GM12878 (cell line): Measurements from ENCODE around the gene WFDC6. TPM values are rescaled to one million over a fixed set of nuclear protein-coding genes. Genes with fewer than 3 reads are reported as not detected.

Source experiments
- ATAC-seq: fragments of 200-7000 bp; cut with Tn5 transposase; 3 replicates; pipeline ENCODE4 v1.9.1; 2020; ENCODE audit warnings: mild to moderate bottlenecking, moderate library complexity
- Bru-seq: library from RNA; stranded (reverse); fragments of 400-500 nt; gene quantifications from one replicate; lab custom pipeline; 2021; lab: Mats Ljungman, UMichigan
- BruChase-seq, 2 experiments: library from RNA; stranded (reverse); fragments of 400-500 nt; gene quantifications; one replicate each; lab custom pipeline; 2021; lab: Mats Ljungman, UMichigan
- BruUV-seq: library from RNA; stranded (reverse); fragments of 400-500 nt; replicated peaks from 2 replicates; lab custom pipeline; 2021; lab: Mats Ljungman, UMichigan
- CTCF ChIA-PET: fragments of 300-600 bp; sonication (Branson Sonifier 250); formaldehyde crosslinking; extraction: SDS; loops from one replicate; lab custom pipeline; 2021; ENCODE audit warnings: inconsistent platforms; lab: Yijun Ruan, JAX
- POLR2A ChIA-PET: fragments of 350-600 bp; formaldehyde crosslinking; extraction: SDS; loops from one replicate; lab custom pipeline; 2021; ENCODE audit warnings: inconsistent platforms; lab: Charles Lee
- RAD21 ChIA-PET: fragments of 300-600 bp; sonication (Branson Sonifier 250); formaldehyde crosslinking; loops from one replicate; lab custom pipeline; 2023; ENCODE audit warnings: antibody characterized with exemption; ENCODE audit not compliant: unreplicated experiment; lab: Charles Lee
- SMC1A ChIA-PET: fragments of 300-600 bp; sonication (Branson Sonifier 250); formaldehyde crosslinking; loops from one replicate; lab custom pipeline; 2023; ENCODE audit not compliant: unreplicated experiment, uncharacterized antibody; lab: Charles Lee
- DNase-seq: peaks from one replicate; pipeline ENCODE4 v3.0.0-alpha.2; 2011; ENCODE audit warnings: low read depth, low spot score
- FAIRE-seq: peaks from 3 replicates; lab custom pipeline; 2011; peaks lifted over from hg19 to GRCh38; lab: Jason Lieb, UNC
- H2AFZ ChIP-seq: 2 replicates; pipeline ENCODE4 v1.6.0; 2011; ENCODE audit warnings: low read depth, low read length, control low read depth; ENCODE audit not compliant: control insufficient read depth
- H3K27ac ChIP-seq: 2 replicates; pipeline ENCODE4 v1.5.1; 2011; ENCODE audit warnings: control low read depth; ENCODE audit not compliant: control insufficient read depth, insufficient read depth
- H3K27me3 ChIP-seq, 2 experiments: replicated peaks in 1 of 2; 2 replicates each; pipeline versions ENCODE4 v1.6.0 to v1.6.1; 2011; ENCODE audit warnings: low read length in 1 of 2; ENCODE audit not compliant: control insufficient read depth in 2 of 2, insufficient read depth in 2 of 2
- H3K36me3 ChIP-seq, 2 experiments: 2 replicates each; pipeline ENCODE4 v1.5.1; 2011; ENCODE audit warnings: low read length in 1 of 2; ENCODE audit not compliant: control insufficient read depth in 2 of 2, insufficient read depth in 2 of 2
- H3K4me1 ChIP-seq: 2 replicates; pipeline ENCODE4 v1.6.1; 2011; ENCODE audit warnings: mild to moderate bottlenecking, low read length, moderate library complexity, mixed read lengths; ENCODE audit not compliant: control insufficient read depth, insufficient read depth
- H3K4me2 ChIP-seq: 2 replicates; pipeline ENCODE4 v1.6.0; 2011; ENCODE audit warnings: control low read depth; ENCODE audit not compliant: control insufficient read depth, insufficient read depth
- H3K4me3 ChIP-seq: fragments of 200-600 bp; sonication (generic); 2 replicates; pipeline ENCODE4 v1.5.1; 2016
- H3K79me2 ChIP-seq: 2 replicates; pipeline ENCODE4 v1.6.0; 2011; ENCODE audit warnings: low read length; ENCODE audit not compliant: control insufficient read depth, insufficient read depth
- H3K9ac ChIP-seq: 2 replicates; pipeline ENCODE4 v1.8.0; 2011; ENCODE audit warnings: low read length, control low read depth, mixed read lengths; ENCODE audit not compliant: control insufficient read depth, insufficient read depth
- H3K9me3 ChIP-seq: replicated peaks from 3 replicates; pipeline ENCODE4 v1.5.1; 2011; ENCODE audit warnings: mild to moderate bottlenecking, low read length; ENCODE audit not compliant: control insufficient read depth, insufficient read depth
- H4K20me1 ChIP-seq: 2 replicates; pipeline ENCODE4 v1.6.0; 2011; ENCODE audit not compliant: control insufficient read depth, insufficient read depth
- ASH2L ChIP-seq: fragments of 300-600, 200-600 bp; sonication (generic); IDR thresholded peaks from 2 replicates; pipeline ENCODE4 v1.6.1; 2017; ENCODE audit warnings: low read depth, mild to moderate bottlenecking, borderline replicate concordance
- EED ChIP-seq: sonication (generic); IDR thresholded peaks from 2 replicates; pipeline ENCODE4 v1.6.1; 2016; ENCODE audit warnings: antibody characterized with exemption, low read depth
- JUNB ChIP-seq: IDR thresholded peaks from 2 replicates; pipeline ENCODE4 v1.6.1; 2016; ENCODE audit warnings: antibody characterized with exemption, mild to moderate bottlenecking
- MEF2A ChIP-seq: IDR thresholded peaks from 2 replicates; pipeline ENCODE4 v1.6.1; 2011; ENCODE audit warnings: low read depth, mild to moderate bottlenecking, low read length, moderate library complexity; ENCODE audit not compliant: insufficient read depth
- MTA2 ChIP-seq: fragments of 450-650 bp; IDR thresholded peaks from 2 replicates; pipeline ENCODE4 v1.6.1; 2016; ENCODE audit warnings: low read depth, mild to moderate bottlenecking, moderate library complexity
- NR2F1 ChIP-seq: fragments of 450-650 bp; conservative IDR thresholded peaks from 2 replicates; pipeline ENCODE4 v1.6.1; 2017; ENCODE audit warnings: mild to moderate bottlenecking
- RBBP5 ChIP-seq: fragments of 200-600 bp; sonication (generic); conservative IDR thresholded peaks from 2 replicates; pipeline ENCODE4 v1.6.1; 2016
- SREBF1 ChIP-seq: IDR thresholded peaks from 2 replicates; pipeline ENCODE4 v1.6.1; 2012; ENCODE audit warnings: mild to moderate bottlenecking, low read length
- ZNF687 ChIP-seq: fragments of 450-650 bp; IDR thresholded peaks from 2 replicates; pipeline ENCODE4 v1.6.1; 2017; ENCODE audit warnings: mild to moderate bottlenecking, moderate library complexity
- WGBS: methylation state at CpG from one replicate; pipeline ENCODE4 v1.1.6; 2016; ENCODE audit warnings: low lambda C conversion rate; ENCODE audit not compliant: insufficient replicate concordance, insufficient coverage; ENCODE audit errors: missing lambda C conversion rate; 5-methylcytosine and 5-hydroxymethylcytosine counted together
- in situ Hi-C: fragments of 300-500 bp; cut with MboI; formaldehyde crosslinking; loops from 9 replicates; pipeline ENCODE4 v1.14.3; 2018; ENCODE audit warnings: mixed read lengths
- intact Hi-C: fragments of 100-400 bp; cut with micrococcal nuclease; formaldehyde crosslinking; loops from one replicate; pipeline ENCODE4 v1.14.2; 2022; ENCODE audit not compliant: unreplicated experiment
- long read RNA-seq, 2 experiments: library from polyadenylated mRNA; unstranded; transcript quantifications; one replicate each; pipeline ENCODE4 v2.0.0, GENCODE V29; 2019 to 2020
- polyA minus RNA-seq, 3 experiments: library from RNA; depleted of rRNA, polyadenylated mRNA; stranded (reverse); fragments of >200 nt; gene quantifications; 2 replicates each; pipeline ENCODE4 v1.2.3, GENCODE V29; 2011
- polyA plus RNA-seq, 11 experiments: library from polyadenylated mRNA; depleted of rRNA in 4 of 11; unstranded in 6 of 11; stranded (reverse) in 5 of 11; fragments of >200 nt; fragmentation: Nextera tagmentation in 4 of 11; fragmentation: Illumina TruSeq in 1 of 11; extraction: Ambion mirVana in 4 of 11; extraction: Trizol in 1 of 11; gene quantifications; 1 replicate in 1 of 11; 2 replicates in 10 of 11; pipeline versions ENCODE4 v1.2.1 to v1.2.3, GENCODE V29; 2011 to 2016; ENCODE audit warnings: inconsistent platforms in 2 of 11, missing spikeins in 2 of 11, low read depth in 1 of 11
- total RNA-seq, 4 experiments: library from RNA; depleted of rRNA in 3 of 4; stranded (reverse); fragments of >200 nt in 3 of 4; fragmentation: Illumina TruSeq in 1 of 4; extraction: Trizol in 1 of 4; gene quantifications; 2 replicates each; pipeline versions ENCODE4 v1.2.1 to v1.2.3, GENCODE V29; 2013 to 2021
- TF ChIP-seq, protein P1 (sequence below): fragments of 150-350 bp; IDR thresholded peaks from 2 replicates; pipeline ENCODE4 v1.6.1; 2016; ENCODE audit warnings: low read depth, low read length
- TF ChIP-seq, protein P2 (sequence below): IDR thresholded peaks from 2 replicates; pipeline ENCODE4 v1.6.1; 2011; ENCODE audit warnings: low read depth, low read length, improper control_type of control experiment, borderline replicate concordance

The WFDC6 gene
- total RNA-seq (2013; cell fraction: nucleolus; rRNA removed) = not detected in 2 replicates
- total RNA-seq (2014; rRNA removed) (not detected in 2 replicates), total RNA-seq (2014; rRNA removed; fragmentation: Illumina TruSeq; extraction: Trizol) (not detected in 2 replicates), total RNA-seq (2021) (not detected in 2 replicates), polyA plus RNA-seq (2011; rRNA removed) (not detected in 2 replicates), polyA plus RNA-seq (2014; fragmentation: Illumina TruSeq; extraction: Trizol) (not detected in 2 replicates), polyA plus RNA-seq (2014; fragmentation: Nextera tagmentation; extraction: Ambion mirVana) (not detected), polyA plus RNA-seq (2014; rRNA removed) (not detected in 2 replicates), polyA plus RNA-seq (2016; fragmentation: Nextera tagmentation; extraction: Ambion mirVana) (not detected), polyA minus RNA-seq (2011; rRNA and poly(A)+ RNA removed) (not detected in 2 replicates), Bru-seq, nascent RNA (not detected), BruChase-seq, experiment 1, labeled RNA remaining after a 6-hour chase (not detected), BruChase-seq, experiment 2, labeled RNA remaining after a 2-hour chase (not detected)
- not detected for polyA plus RNA-seq (2011; ENCODE audit: low read depth)
- not detected in 2 replicates for polyA plus RNA-seq (2011; cell fraction: cytosol; rRNA removed)
- polyA plus RNA-seq (2011; cell fraction: nucleus; rRNA removed) = not detected in 2 replicates
- not detected in 2 replicates for polyA plus RNA-seq (2012)
- not detected in 2 replicates for polyA minus RNA-seq (2011; cell fraction: cytosol; rRNA and poly(A)+ RNA removed)
- polyA minus RNA-seq (2011; cell fraction: nucleus; rRNA and poly(A)+ RNA removed) = not detected in 2 replicates
- long read RNA-seq, experiment 1 = 0 reads
- long read RNA-seq, experiment 2 = 0 reads

DNA sequence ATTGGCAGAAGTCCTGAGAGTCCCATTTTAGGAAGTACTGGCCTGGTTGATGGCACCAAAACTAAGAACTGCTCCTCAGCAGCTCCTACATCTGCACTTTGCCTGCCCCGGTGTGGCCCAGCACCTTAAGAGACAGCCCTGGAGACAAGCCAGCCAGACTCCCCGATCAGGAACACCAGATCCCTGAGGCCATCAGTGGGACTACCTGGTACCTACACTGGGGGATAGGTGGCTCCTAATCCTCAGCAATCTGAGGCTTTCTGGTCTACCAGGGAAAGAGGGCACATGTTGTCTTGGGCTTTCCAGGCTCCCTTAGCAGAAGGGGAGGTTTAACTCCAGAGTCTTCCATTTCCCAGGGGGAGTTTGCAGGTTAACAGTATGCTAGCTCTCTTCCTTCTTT lies at the start of gene WFDC6:
Gene WFDC6, minus strand, starts transcription at position 101 of the 400 bp plus-strand sequence. Its CDS starts 75 bp downstream, at position 26.
- H3K79me2 ChIP-seq = no peaks in the 10 kb centered on the region
- in situ Hi-C loops = no loop called here
- H3K4me3 ChIP-seq = no peak within 1 kb of the TSS
- no peaks in the 10 kb centered on the region for H3K9me3 ChIP-seq
- no peaks in the 10 kb centered on the region for H4K20me1 ChIP-seq
- CTCF ChIA-PET = no interaction called here
- no peak for FAIRE-seq
- H3K4me2 ChIP-seq = no peak within 1 kb of the TSS
- H3K9ac ChIP-seq = no peak within 1 kb of the TSS
- POLR2A ChIA-PET = no interaction called here
- H3K27ac ChIP-seq = no peak within 1 kb of the TSS
- no peak for ATAC-seq
- no peaks in the 10 kb centered on the region for H3K36me3 ChIP-seq
- intact Hi-C loops = no loop called here
- no peaks in the 10 kb centered on the region for H3K4me1 ChIP-seq
- H2AFZ ChIP-seq = no peak within 1 kb of the TSS
- SMC1A ChIA-PET = no interaction called here
- 60% methylated on average over 2 of the region's 2 CpGs for WGBS
- RAD21 ChIA-PET = no interaction called here
- H3K27me3 ChIP-seq = no peaks in the 10 kb centered on the region; a peak in 1 of 4 replicates
- DNase-seq = no peak
- no TSS peak for BruUV-seq
- TF ChIP-seq JUNB (no peak), ASH2L (no peak), MTA2 (no peak), RBBP5 (no peak), SREBF1 (no peak), NR2F1 (no peak), EED (no peak), MEF2A (no peak), ZNF687 (no peak)
- TF ChIP-seq, protein P1, sequence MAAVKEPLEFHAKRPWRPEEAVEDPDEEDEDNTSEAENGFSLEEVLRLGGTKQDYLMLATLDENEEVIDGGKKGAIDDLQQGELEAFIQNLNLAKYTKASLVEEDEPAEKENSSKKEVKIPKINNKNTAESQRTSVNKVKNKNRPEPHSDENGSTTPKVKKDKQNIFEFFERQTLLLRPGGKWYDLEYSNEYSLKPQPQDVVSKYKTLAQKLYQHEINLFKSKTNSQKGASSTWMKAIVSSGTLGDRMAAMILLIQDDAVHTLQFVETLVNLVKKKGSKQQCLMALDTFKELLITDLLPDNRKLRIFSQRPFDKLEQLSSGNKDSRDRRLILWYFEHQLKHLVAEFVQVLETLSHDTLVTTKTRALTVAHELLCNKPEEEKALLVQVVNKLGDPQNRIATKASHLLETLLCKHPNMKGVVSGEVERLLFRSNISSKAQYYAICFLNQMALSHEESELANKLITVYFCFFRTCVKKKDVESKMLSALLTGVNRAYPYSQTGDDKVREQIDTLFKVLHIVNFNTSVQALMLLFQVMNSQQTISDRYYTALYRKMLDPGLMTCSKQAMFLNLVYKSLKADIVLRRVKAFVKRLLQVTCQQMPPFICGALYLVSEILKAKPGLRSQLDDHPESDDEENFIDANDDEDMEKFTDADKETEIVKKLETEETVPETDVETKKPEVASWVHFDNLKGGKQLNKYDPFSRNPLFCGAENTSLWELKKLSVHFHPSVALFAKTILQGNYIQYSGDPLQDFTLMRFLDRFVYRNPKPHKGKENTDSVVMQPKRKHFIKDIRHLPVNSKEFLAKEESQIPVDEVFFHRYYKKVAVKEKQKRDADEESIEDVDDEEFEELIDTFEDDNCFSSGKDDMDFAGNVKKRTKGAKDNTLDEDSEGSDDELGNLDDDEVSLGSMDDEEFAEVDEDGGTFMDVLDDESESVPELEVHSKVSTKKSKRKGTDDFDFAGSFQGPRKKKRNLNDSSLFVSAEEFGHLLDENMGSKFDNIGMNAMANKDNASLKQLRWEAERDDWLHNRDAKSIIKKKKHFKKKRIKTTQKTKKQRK = no peak
- TF ChIP-seq, protein P2, sequence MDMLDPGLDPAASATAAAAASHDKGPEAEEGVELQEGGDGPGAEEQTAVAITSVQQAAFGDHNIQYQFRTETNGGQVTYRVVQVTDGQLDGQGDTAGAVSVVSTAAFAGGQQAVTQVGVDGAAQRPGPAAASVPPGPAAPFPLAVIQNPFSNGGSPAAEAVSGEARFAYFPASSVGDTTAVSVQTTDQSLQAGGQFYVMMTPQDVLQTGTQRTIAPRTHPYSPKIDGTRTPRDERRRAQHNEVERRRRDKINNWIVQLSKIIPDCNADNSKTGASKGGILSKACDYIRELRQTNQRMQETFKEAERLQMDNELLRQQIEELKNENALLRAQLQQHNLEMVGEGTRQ = no peak
